Measurements from ENCODE around the gene SHANK2.

GRCh38 chr11:71238285-71238875 lies 14.0 kb downstream of the SHANK2 start:
- no peak for TF ChIP-seq MAX (IDR thresholded peaks at IDR 0.05)
- no peak for TF ChIP-seq TAF1 (IDR thresholded peaks at IDR 0.05; ENCODE audit: low read depth)
- TF ChIP-seq EGR1 (IDR thresholded peaks at IDR 0.05) = no peak
- TF ChIP-seq CEBPB (IDR thresholded peaks at IDR 0.05) = no peak
